GM23338 (cell line): ENCODE measurements around the gene ULBP1. TPM values are rescaled to one million over a fixed set of nuclear protein-coding genes. Genes with fewer than 3 reads are reported as not detected.
"Not testable (repeated sequence)": the region's sequence is repeated elsewhere in the genome, so short reads cannot be mapped to it uniquely, and the experiment has no call there.

ENCODE experiments used
- ATAC-seq: fragments of 200-7000 bp; cut with Tn5 transposase; 3 replicates; pipeline ENCODE4 v1.9.1; 2020
- DNase-seq: peaks from one replicate; pipeline ENCODE4 v3.0.0-alpha.2; 2015; ENCODE audit warnings: low spot score
- H2AFZ ChIP-seq: fragments of 200-600 bp; sonication (generic); 2 replicates; pipeline ENCODE4 v1.8.0; 2016; ENCODE audit warnings: antibody characterized with exemption, mild to moderate bottlenecking, moderate library complexity
- H3F3A ChIP-seq: fragments of 200-600 bp; sonication (generic); replicated peaks from 2 replicates; pipeline ENCODE4 v1.8.0; 2017; ENCODE audit warnings: antibody characterized with exemption, mixed run types, low read depth
- H3K27ac ChIP-seq: fragments of 200-600 bp; sonication (generic); 2 replicates; pipeline ENCODE4 v1.6.1; 2016; ENCODE audit warnings: low read depth
- H3K27me3 ChIP-seq: fragments of 200-600 bp; sonication (generic); 2 replicates; pipeline ENCODE4 v1.8.0; 2016; ENCODE audit warnings: mild to moderate bottlenecking, mixed run types, moderate library complexity; ENCODE audit not compliant: insufficient read depth
- H3K36me3 ChIP-seq: fragments of 200-600 bp; sonication (generic); 2 replicates; pipeline ENCODE4 v1.8.0; 2016; ENCODE audit warnings: mild to moderate bottlenecking; ENCODE audit not compliant: insufficient read depth
- H3K4me1 ChIP-seq: fragments of 200-600 bp; sonication (generic); 2 replicates; pipeline ENCODE4 v1.8.0; 2016; ENCODE audit warnings: mild to moderate bottlenecking, moderate library complexity; ENCODE audit not compliant: insufficient read depth
- H3K4me2 ChIP-seq: fragments of 200-600 bp; sonication (generic); 2 replicates; pipeline ENCODE4 v1.7.1; 2017; ENCODE audit warnings: mixed run types
- H3K4me3 ChIP-seq: fragments of 200-600 bp; sonication (generic); 2 replicates; pipeline ENCODE4 v1.6.1; 2016; ENCODE audit warnings: mixed run types
- H3K79me2 ChIP-seq: fragments of 200-600 bp; sonication (generic); replicated peaks from 2 replicates; pipeline ENCODE4 v1.8.0; 2017; ENCODE audit warnings: mild to moderate bottlenecking; ENCODE audit not compliant: insufficient read depth
- H3K9me2 ChIP-seq: fragments of 200-600 bp; sonication (generic); 2 replicates; pipeline ENCODE4 v1.8.0; 2017; ENCODE audit not compliant: insufficient read depth
- H4K20me1 ChIP-seq: fragments of 200-600 bp; sonication (generic); replicated peaks from 2 replicates; pipeline ENCODE4 v1.8.0; 2017; ENCODE audit warnings: mild to moderate bottlenecking; ENCODE audit not compliant: insufficient read depth
- H3K27ac Mint-ChIP-seq: 2 replicates; pipeline ENCODE4 v1.8.0; 2020; ENCODE audit warnings: inconsistent platforms, mild to moderate bottlenecking, moderate library complexity, mixed read lengths
- H3K27me3 Mint-ChIP-seq: 3 replicates; pipeline ENCODE4 v1.8.0; 2022; ENCODE audit warnings: low read depth, mild to moderate bottlenecking, moderate library complexity, mixed read lengths, inconsistent platforms; ENCODE audit not compliant: insufficient read depth, poor library complexity
- H3K36me3 Mint-ChIP-seq: 3 replicates; pipeline ENCODE4 v1.8.0; 2021; ENCODE audit warnings: low read depth, mild to moderate bottlenecking, inconsistent platforms, moderate library complexity, mixed read lengths
- H3K4me1 Mint-ChIP-seq: 3 replicates; pipeline ENCODE4 v1.8.0; 2020; ENCODE audit warnings: mild to moderate bottlenecking, inconsistent platforms, mixed read lengths
- H3K4me3 Mint-ChIP-seq: 3 replicates; pipeline ENCODE4 v1.8.0; 2021; ENCODE audit warnings: moderate library complexity, mild to moderate bottlenecking, inconsistent platforms, mixed read lengths
- H3K9me3 Mint-ChIP-seq: 3 replicates; pipeline ENCODE4 v1.8.0; 2020; ENCODE audit warnings: moderate library complexity, mild to moderate bottlenecking, inconsistent platforms, mixed read lengths
- NANOG ChIP-seq: IDR thresholded peaks from 2 replicates; pipeline ENCODE4 v1.6.1; 2016; ENCODE audit warnings: antibody characterized with exemption, borderline replicate concordance
- ZNF331 ChIP-seq: fragments of 250-450 bp; sonication (Bioruptor Pico); IDR thresholded peaks from 2 replicates; pipeline ENCODE4 v1.5.0; 2020; ENCODE audit warnings: low read depth, mild to moderate bottlenecking, moderate library complexity
- polyA plus RNA-seq: library from polyadenylated mRNA; unstranded; fragments of >200 nt; fragmentation: Nextera tagmentation; extraction: Ambion mirVana; gene quantifications from 2 replicates; pipeline ENCODE4 v1.2.1, GENCODE V29; 2016
- total RNA-seq: library from RNA; depleted of rRNA; stranded (reverse); fragments of >200 nt; shearing (Covaris generic); gene quantifications from 2 replicates; pipeline ENCODE4 v1.2.3, GENCODE V29; 2014
- TF ChIP-seq, protein P1 (sequence below): fragments of 250-450 bp; sonication (Bioruptor Pico); IDR thresholded peaks from 2 replicates; pipeline ENCODE4 v1.5.0; 2020; ENCODE audit warnings: mild to moderate bottlenecking, moderate library complexity

The ULBP1 gene
- total and polyA plus RNA-seq, 2 experiments from 2014 or later, result 0.74 to 1.7 TPM

- TF ChIP-seq, protein P1, sequence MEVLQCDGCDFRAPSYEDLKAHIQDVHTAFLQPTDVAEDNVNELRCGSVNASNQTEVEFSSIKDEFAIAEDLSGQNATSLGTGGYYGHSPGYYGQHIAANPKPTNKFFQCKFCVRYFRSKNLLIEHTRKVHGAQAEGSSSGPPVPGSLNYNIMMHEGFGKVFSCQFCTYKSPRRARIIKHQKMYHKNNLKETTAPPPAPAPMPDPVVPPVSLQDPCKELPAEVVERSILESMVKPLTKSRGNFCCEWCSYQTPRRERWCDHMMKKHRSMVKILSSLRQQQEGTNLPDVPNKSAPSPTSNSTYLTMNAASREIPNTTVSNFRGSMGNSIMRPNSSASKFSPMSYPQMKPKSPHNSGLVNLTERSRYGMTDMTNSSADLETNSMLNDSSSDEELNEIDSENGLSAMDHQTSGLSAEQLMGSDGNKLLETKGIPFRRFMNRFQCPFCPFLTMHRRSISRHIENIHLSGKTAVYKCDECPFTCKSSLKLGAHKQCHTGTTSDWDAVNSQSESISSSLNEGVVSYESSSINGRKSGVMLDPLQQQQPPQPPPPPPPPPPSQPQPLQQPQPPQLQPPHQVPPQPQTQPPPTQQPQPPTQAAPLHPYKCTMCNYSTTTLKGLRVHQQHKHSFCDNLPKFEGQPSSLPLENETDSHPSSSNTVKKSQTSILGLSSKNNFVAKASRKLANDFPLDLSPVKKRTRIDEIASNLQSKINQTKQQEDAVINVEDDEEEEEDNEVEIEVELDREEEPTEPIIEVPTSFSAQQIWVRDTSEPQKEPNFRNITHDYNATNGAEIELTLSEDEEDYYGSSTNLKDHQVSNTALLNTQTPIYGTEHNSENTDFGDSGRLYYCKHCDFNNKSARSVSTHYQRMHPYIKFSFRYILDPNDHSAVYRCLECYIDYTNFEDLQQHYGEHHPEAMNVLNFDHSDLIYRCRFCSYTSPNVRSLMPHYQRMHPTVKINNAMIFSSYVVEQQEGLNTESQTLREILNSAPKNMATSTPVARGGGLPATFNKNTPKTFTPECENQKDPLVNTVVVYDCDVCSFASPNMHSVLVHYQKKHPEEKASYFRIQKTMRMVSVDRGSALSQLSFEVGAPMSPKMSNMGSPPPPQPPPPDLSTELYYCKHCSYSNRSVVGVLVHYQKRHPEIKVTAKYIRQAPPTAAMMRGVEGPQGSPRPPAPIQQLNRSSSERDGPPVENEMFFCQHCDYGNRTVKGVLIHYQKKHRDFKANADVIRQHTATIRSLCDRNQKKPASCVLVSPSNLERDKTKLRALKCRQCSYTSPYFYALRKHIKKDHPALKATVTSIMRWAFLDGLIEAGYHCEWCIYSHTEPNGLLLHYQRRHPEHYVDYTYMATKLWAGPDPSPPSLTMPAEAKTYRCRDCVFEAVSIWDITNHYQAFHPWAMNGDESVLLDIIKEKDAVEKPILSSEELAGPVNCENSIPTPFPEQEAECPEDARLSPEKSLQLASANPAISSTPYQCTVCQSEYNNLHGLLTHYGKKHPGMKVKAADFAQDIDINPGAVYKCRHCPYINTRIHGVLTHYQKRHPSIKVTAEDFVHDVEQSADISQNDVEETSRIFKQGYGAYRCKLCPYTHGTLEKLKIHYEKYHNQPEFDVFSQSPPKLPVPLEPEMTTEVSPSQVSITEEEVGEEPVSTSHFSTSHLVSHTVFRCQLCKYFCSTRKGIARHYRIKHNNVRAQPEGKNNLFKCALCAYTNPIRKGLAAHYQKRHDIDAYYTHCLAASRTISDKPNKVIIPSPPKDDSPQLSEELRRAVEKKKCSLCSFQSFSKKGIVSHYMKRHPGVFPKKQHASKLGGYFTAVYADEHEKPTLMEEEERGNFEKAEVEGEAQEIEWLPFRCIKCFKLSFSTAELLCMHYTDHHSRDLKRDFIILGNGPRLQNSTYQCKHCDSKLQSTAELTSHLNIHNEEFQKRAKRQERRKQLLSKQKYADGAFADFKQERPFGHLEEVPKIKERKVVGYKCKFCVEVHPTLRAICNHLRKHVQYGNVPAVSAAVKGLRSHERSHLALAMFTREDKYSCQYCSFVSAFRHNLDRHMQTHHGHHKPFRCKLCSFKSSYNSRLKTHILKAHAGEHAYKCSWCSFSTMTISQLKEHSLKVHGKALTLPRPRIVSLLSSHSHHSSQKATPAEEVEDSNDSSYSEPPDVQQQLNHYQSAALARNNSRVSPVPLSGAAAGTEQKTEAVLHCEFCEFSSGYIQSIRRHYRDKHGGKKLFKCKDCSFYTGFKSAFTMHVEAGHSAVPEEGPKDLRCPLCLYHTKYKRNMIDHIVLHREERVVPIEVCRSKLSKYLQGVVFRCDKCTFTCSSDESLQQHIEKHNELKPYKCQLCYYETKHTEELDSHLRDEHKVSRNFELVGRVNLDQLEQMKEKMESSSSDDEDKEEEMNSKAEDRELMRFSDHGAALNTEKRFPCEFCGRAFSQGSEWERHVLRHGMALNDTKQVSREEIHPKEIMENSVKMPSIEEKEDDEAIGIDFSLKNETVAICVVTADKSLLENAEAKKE, result no peak
- no peak for TF ChIP-seq ZNF331 (CRISPR knock-in tag)
- no peak for TF ChIP-seq NANOG
Observed at GRCh38 chr6:149918151-149918905, 45.4 kb upstream of the ULBP1 start (continued).

DNA sequence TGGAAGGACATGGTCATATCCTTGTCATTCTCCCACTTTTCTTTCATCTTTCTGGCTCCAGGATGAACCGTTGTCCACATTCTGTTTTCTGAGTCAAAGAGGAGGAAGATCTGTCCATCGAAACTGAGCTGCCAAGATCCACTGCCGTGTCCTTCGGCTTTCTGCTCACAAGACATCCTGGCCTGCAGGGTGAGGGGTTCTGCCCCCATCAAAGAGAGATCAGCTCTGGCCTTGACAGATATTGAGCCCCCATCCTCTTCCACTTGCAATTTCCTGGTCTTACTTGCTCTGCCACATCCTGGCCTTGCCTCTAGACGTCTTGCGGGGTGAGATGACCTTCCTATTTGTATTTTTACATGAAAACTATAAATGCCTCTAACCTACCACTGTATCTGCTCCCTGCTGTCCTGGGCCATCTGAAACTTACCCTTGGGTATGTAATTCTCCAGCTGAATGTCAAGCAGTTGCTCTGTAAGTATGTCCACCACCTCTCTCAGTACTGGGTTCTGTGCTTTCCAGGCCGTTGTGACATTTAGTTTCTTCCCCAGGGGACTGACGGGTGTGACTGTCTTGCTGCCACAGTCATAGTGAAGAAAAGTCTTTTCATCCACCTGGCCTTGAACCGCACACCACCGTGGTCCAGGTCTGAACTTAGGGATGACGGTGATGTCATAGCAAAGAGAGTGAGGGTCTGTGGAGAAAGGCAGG is 44.5 kb upstream of the ULBP1 start:
- H3K36me3 Mint-ChIP-seq, H3K9me2 ChIP-seq, H3F3A ChIP-seq, DNase-seq, H4K20me1 ChIP-seq, H3K4me3 ChIP-seq, ATAC-seq, H3K36me3 ChIP-seq, H3K4me3 Mint-ChIP-seq, H3K27ac ChIP-seq, H2AFZ ChIP-seq, H3K27ac Mint-ChIP-seq, H3K4me1 Mint-ChIP-seq, H3K4me2 ChIP-seq, H3K79me2 ChIP-seq, H3K9me3 Mint-ChIP-seq, H3K4me1 ChIP-seq: not testable (repeated sequence)
- peaks cover 49% of the 10 kb centered on the region for H3K27me3 ChIP-seq
- H3K27me3 Mint-ChIP-seq, result peaks cover 56% of the 10 kb centered on the region
